Mesenchymal stem cell (in vitro differentiated cells and primary cell): Measurements from ENCODE around the gene POLR1E.

Source experiments
- DNase-seq: peaks from one replicate; pipeline ENCODE4 v3.0.0-alpha.2; 2013
- H2AFZ ChIP-seq: one replicate; pipeline ENCODE4 v1.6.1; 2013; ENCODE audit warnings: low read depth, mild to moderate bottlenecking, control low read depth, inconsistent platforms, low read length, moderate library complexity
- H2AK5ac ChIP-seq: 2 replicates; pipeline ENCODE4 v1.6.1; 2013; ENCODE audit warnings: low read length, moderate library complexity, mild to moderate bottlenecking, inconsistent platforms; ENCODE audit not compliant: severe bottlenecking
- H2BK120ac ChIP-seq: one replicate; pipeline ENCODE4 v1.6.1; 2013; ENCODE audit warnings: low read depth, mild to moderate bottlenecking, inconsistent platforms, low read length, moderate library complexity
- H2BK12ac ChIP-seq, 2 experiments: one replicate each; pipeline ENCODE4 v1.6.1; 2013; ENCODE audit warnings: inconsistent platforms in 2 of 2, low read length in 2 of 2, mild to moderate bottlenecking in 2 of 2, moderate library complexity in 2 of 2, control low read depth in 1 of 2
- H2BK15ac ChIP-seq: one replicate; pipeline ENCODE4 v1.6.1; 2013; ENCODE audit warnings: mild to moderate bottlenecking, low read depth, inconsistent platforms; ENCODE audit not compliant: poor library complexity, severe bottlenecking
- H2BK5ac ChIP-seq: 2 replicates; pipeline ENCODE4 v1.6.1; 2013; ENCODE audit warnings: low read depth, mild to moderate bottlenecking, low read length, control low read depth, inconsistent platforms; ENCODE audit not compliant: poor library complexity, severe bottlenecking
- H3K14ac ChIP-seq, 2 experiments: one replicate each; pipeline ENCODE4 v1.6.1; 2013; ENCODE audit warnings: inconsistent platforms in 2 of 2, low read length in 2 of 2, control low read depth in 1 of 2, mild to moderate bottlenecking in 1 of 2, moderate library complexity in 1 of 2
- H3K18ac ChIP-seq, 2 experiments: one replicate each; pipeline ENCODE4 v1.6.1; 2013; ENCODE audit warnings: inconsistent platforms in 2 of 2, low read length in 2 of 2, control low read depth in 1 of 2, low read depth in 1 of 2, mild to moderate bottlenecking in 1 of 2
- H3K23ac ChIP-seq, 2 experiments: one replicate each; pipeline ENCODE4 v1.6.1; 2013; ENCODE audit warnings: inconsistent platforms in 2 of 2, low read length in 2 of 2, mild to moderate bottlenecking in 2 of 2, moderate library complexity in 2 of 2, control low read depth in 1 of 2
- H3K27ac ChIP-seq: 2 replicates; pipeline ENCODE4 v1.5.1; 2013; ENCODE audit warnings: mild to moderate bottlenecking, moderate library complexity, low read length, control low read depth, inconsistent platforms; ENCODE audit not compliant: poor library complexity, severe bottlenecking
- H3K27me3 ChIP-seq, 2 experiments: 2 replicates each; pipeline versions ENCODE4 v1.6.1 to v1.7.0; 2013; ENCODE audit warnings: low read length in 2 of 2, mild to moderate bottlenecking in 2 of 2, moderate library complexity in 2 of 2, control low read depth in 1 of 2, inconsistent platforms in 1 of 2; ENCODE audit not compliant: control insufficient read depth in 1 of 2, insufficient read depth in 1 of 2
- H3K36me3 ChIP-seq, 2 experiments: 2 replicates each; pipeline versions ENCODE4 v1.6.1 to v1.7.0; 2013; ENCODE audit warnings: low read length in 2 of 2, control low read depth in 1 of 2, inconsistent platforms in 1 of 2, low read depth in 1 of 2, mild to moderate bottlenecking in 1 of 2; ENCODE audit not compliant: insufficient read depth in 2 of 2, control insufficient read depth in 1 of 2
- H3K4ac ChIP-seq, 2 experiments: one replicate each; pipeline ENCODE4 v1.6.1; 2013; ENCODE audit warnings: inconsistent platforms in 2 of 2, low read length in 2 of 2, mild to moderate bottlenecking in 2 of 2, moderate library complexity in 2 of 2, control low read depth in 1 of 2, low read depth in 1 of 2
- H3K4me1 ChIP-seq: 2 replicates; pipeline ENCODE4 v1.6.1; 2013; ENCODE audit warnings: low read depth, low read length, control low read depth; ENCODE audit not compliant: control insufficient read depth, insufficient read depth
- H3K4me2 ChIP-seq: 2 replicates; pipeline ENCODE4 v1.6.1; 2013; ENCODE audit warnings: low read length, mild to moderate bottlenecking, inconsistent platforms; ENCODE audit not compliant: poor library complexity, severe bottlenecking
- H3K4me3 ChIP-seq, 2 experiments: 2 replicates each; pipeline versions ENCODE4 v1.5.1 to v1.7.0; 2013; ENCODE audit warnings: low read length in 2 of 2, mild to moderate bottlenecking in 2 of 2, control low read depth in 1 of 2, low read depth in 1 of 2; ENCODE audit not compliant: insufficient read depth in 1 of 2
- H3K79me1 ChIP-seq: replicated peaks from 2 replicates; pipeline ENCODE4 v1.6.1; 2013; ENCODE audit warnings: mild to moderate bottlenecking, control low read depth, low read length, inconsistent platforms; ENCODE audit not compliant: poor library complexity, severe bottlenecking
- H3K9ac ChIP-seq: 2 replicates; pipeline ENCODE4 v1.7.0; 2013; ENCODE audit warnings: mild to moderate bottlenecking, low read length, moderate library complexity
- H3K9me3 ChIP-seq: 2 replicates; pipeline ENCODE4 v1.7.0; 2013; ENCODE audit warnings: mild to moderate bottlenecking, low read length; ENCODE audit not compliant: control insufficient read depth
- H4K8ac ChIP-seq: one replicate; pipeline ENCODE4 v1.6.1; 2013; ENCODE audit warnings: inconsistent platforms, mild to moderate bottlenecking, low read length, moderate library complexity
- H4K91ac ChIP-seq: one replicate; pipeline ENCODE4 v1.6.1; 2013; ENCODE audit warnings: mild to moderate bottlenecking, low read length, inconsistent platforms
- WGBS: methylation state at CpG from one replicate; pipeline ENCODE4 v1.1.7; 2013; ENCODE audit warnings: mixed read lengths; 5-methylcytosine and 5-hydroxymethylcytosine counted together

The POLR1E gene

DNA sequence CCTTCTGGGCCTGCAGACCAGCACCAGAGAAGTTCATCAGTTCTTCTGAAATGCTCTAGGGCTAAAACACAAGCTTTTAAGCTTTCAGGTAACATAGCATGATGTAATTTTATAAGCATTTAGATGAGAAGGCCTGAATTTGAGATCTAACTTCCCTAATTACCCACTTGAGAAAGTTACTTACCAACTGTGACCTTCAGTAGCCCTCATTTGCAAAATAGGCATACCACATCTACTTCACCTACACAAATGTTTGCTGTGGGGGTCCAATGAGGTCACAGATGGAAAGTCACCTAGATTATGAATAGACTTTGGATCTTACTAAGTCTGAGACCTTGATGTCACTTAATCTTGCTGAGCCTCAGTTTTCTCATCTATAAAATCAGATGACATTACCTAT is 53.9 kb downstream of the POLR1E start:
- no peak overlapping the region for H2BK120ac ChIP-seq
- H3K9ac ChIP-seq, result no peak overlapping the region
- H4K8ac ChIP-seq, result no peak overlapping the region
- H2AK5ac ChIP-seq, result no peak overlapping the region
- H3K27me3 ChIP-seq, result no peaks in the 10 kb centered on the region
- no peak overlapping the region for H2BK12ac ChIP-seq
- H2AFZ ChIP-seq, result no peak overlapping the region
- no peak overlapping the region for H3K4me2 ChIP-seq
- H3K14ac ChIP-seq, result no peak overlapping the region
- H3K79me1 ChIP-seq, result no peaks in the 10 kb centered on the region
- no peaks in the 10 kb centered on the region for H3K9me3 ChIP-seq
- no peaks in the 10 kb centered on the region for H3K4me1 ChIP-seq
- H3K4me3 ChIP-seq, result no peak overlapping the region
- no peak for DNase-seq
- no peak overlapping the region for H3K18ac ChIP-seq
- H4K91ac ChIP-seq, result no peak overlapping the region
- peaks cover 31 to 64% of the 10 kb centered on the region in 2 experiments for H3K36me3 ChIP-seq
- no peak overlapping the region for H3K23ac ChIP-seq
- no peak overlapping the region for H2BK5ac ChIP-seq
- no peak overlapping the region for H2BK15ac ChIP-seq
- no peak overlapping the region for H3K4ac ChIP-seq
- H3K27ac ChIP-seq, result no peak overlapping the region

DNA sequence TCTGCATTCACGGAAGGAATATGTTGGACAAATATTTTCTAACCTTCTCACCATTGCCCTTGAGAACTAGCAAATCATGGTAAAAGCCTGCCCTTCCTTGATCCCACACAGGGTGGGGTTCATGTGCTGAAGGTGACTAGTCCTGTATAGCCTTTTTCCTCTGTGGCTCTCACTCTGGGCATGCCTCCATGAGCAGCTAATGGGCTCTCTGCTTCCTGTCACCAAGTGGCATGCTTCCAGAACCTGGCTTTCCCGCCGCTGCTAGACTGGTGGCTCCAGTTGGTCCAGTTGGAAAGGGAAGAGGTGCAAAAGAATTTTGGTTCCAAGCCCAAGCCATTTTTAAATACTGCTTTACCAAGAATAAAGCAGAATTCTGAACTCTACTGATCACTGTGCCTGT is 54.9 kb downstream of the POLR1E start:
- Histone ChIP-seq H3K9ac (no peak overlapping the region), H3K4ac (no peak overlapping the region), H2BK15ac (no peak overlapping the region), H2AK5ac (no peak overlapping the region), H2BK5ac (no peak overlapping the region), H3K79me1 (peaks cover 3% of the 10 kb centered on the region), H4K91ac (no peak overlapping the region), H3K27ac (no peak overlapping the region), H3K27me3 (no peaks in the 10 kb centered on the region), H3K9me3 (no peaks in the 10 kb centered on the region), H2BK12ac (no peak overlapping the region), H3K36me3 (peaks cover 27 to 60% of the 10 kb centered on the region in 2 experiments), H3K4me3 (no peak overlapping the region), H3K4me1 (no peaks in the 10 kb centered on the region), H3K18ac (no peak overlapping the region), H3K14ac (no peak overlapping the region), H3K23ac (no peak overlapping the region), H3K4me2 (no peak overlapping the region), H2AFZ (no peak overlapping the region), H2BK120ac (no peak overlapping the region), H4K8ac (no peak overlapping the region)
- no peak for DNase-seq
- WGBS, result 100% methylated on average over 3 of the region's 3 CpGs

DNA sequence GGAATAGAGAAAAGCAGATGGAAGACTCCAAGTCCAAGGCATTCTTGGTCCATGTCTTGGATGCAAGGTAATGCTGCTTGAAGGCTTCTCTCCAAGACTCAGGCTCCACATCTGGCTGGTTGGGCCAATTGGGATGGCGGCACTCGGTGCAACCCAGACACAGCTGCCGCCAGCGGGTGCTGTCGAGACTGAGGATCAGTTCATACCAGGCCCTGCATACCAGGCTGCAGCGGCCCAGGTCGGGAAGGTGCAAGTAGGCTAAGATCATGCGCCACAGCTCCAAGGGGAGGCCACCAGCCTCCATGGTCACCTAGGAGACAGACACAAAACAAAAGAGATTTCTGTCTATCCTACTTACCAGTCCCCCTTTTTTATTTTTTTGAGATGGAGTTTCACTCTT is 55.7 kb downstream of the POLR1E start:
- Histone ChIP-seq H4K91ac (no peak overlapping the region), H3K27me3 (no peaks in the 10 kb centered on the region), H3K4ac (no peak overlapping the region), H3K14ac (no peak overlapping the region), H3K4me1 (no peaks in the 10 kb centered on the region), H3K23ac (no peak overlapping the region), H3K79me1 (peaks cover 6% of the 10 kb centered on the region), H3K4me3 (no peak overlapping the region), H2BK15ac (no peak overlapping the region), H2BK120ac (no peak overlapping the region), H4K8ac (no peak overlapping the region), H2BK12ac (no peak overlapping the region), H3K9ac (no peak overlapping the region), H3K4me2 (no peak overlapping the region), H3K9me3 (no peaks in the 10 kb centered on the region), H2AFZ (no peak overlapping the region), H3K36me3 (peaks cover 23 to 52% of the 10 kb centered on the region in 2 experiments), H2BK5ac (no peak overlapping the region), H3K27ac (no peak overlapping the region), H2AK5ac (no peak overlapping the region), H3K18ac (no peak overlapping the region)
- 98% methylated on average over 8 of the region's 8 CpGs for WGBS
- no peak for DNase-seq

DNA sequence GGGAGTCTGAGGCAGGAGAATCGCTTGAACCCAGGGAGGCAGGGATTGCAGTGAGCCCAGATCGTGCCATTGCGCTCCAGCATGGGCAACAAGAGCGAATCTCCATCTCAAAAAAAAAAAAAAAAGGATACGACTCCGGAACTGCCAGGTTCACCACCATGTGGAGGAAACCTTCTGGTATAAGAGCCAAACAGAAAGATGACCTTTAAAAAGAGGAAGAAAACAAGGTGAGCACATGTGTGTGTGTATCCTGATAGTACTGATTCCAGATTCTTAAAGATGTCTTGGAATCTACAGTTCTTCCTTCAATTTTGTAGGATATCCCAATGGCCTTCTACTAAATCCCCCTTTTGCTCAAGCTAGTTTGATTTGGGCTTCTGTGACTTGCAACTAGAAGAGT is 56.7 kb downstream of the POLR1E start:
- H3K27ac ChIP-seq, result no peak overlapping the region
- peaks cover 15 to 42% of the 10 kb centered on the region in 2 experiments for H3K36me3 ChIP-seq
- no peak overlapping the region for H3K9ac ChIP-seq
- no peak overlapping the region for H3K4ac ChIP-seq
- DNase-seq, result no peak
- over 99% methylated on average over 6 of the region's 6 CpGs for WGBS
- no peaks in the 10 kb centered on the region for H3K4me1 ChIP-seq
- H4K91ac ChIP-seq, result no peak overlapping the region
- no peaks in the 10 kb centered on the region for H3K9me3 ChIP-seq
- no peak overlapping the region for H3K14ac ChIP-seq
- no peak overlapping the region for H3K23ac ChIP-seq
- H4K8ac ChIP-seq, result no peak overlapping the region
- no peaks in the 10 kb centered on the region for H3K27me3 ChIP-seq
- no peak overlapping the region for H2BK120ac ChIP-seq
- H3K18ac ChIP-seq, result no peak overlapping the region
- H2BK5ac ChIP-seq, result no peak overlapping the region
- H2BK12ac ChIP-seq, result no peak overlapping the region
- H2BK15ac ChIP-seq, result no peak overlapping the region
- H3K4me3 ChIP-seq, result no peak overlapping the region
- no peak overlapping the region for H2AFZ ChIP-seq
- no peak overlapping the region for H2AK5ac ChIP-seq
- H3K79me1 ChIP-seq, result peaks cover 6% of the 10 kb centered on the region
- H3K4me2 ChIP-seq, result no peak overlapping the region
